Measurements from ENCODE around the gene GYPE.
"Not testable (repeated sequence)": the region's sequence is repeated elsewhere in the genome, so short reads cannot be mapped to it uniquely, and the experiment has no call there.

DNA sequence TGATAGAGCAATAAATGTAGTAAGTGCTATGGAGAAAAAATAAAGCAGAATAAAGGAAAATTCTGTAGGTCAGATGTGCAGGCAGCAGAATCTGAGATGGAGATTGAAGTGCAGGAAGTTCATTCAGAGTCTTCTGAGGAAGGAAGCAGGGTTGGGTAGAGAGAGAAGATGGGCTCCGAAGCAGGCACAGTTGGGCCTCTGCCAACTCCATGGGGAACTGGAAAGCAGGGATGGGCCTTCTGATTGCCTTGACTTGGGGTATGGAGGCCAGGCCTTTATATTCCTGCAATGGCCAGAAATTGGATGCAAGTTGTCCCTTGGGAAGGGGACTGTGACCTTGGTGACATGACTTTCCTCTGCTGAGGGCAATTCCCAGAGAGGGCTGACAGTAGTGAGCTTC, 42.6 kb downstream of the GYPE start:
- not testable (repeated sequence) for TF ChIP-seq TRIM24 (CRISPR knock-in tag; IDR thresholded peaks at IDR 0.05); ZNF691 (CRISPR knock-in tag; IDR thresholded peaks at IDR 0.05; ENCODE audit: borderline replicate concordance, low read depth); SIN3A (IDR thresholded peaks at IDR 0.05; ENCODE audit: borderline replicate concordance, low read depth, low read length); KMT2A (CRISPR knock-in tag; IDR thresholded peaks at IDR 0.05); ZNF484 (CRISPR knock-in tag; IDR thresholded peaks at IDR 0.05; ENCODE audit: borderline replicate concordance, low read depth); ZNF777 (CRISPR knock-in tag; IDR thresholded peaks at IDR 0.05); HOXA9 (CRISPR knock-in tag; IDR thresholded peaks at IDR 0.05; ENCODE audit: borderline replicate concordance); EP300 (IDR thresholded peaks at IDR 0.05; ENCODE audit: low read depth in 2 of 2, low read length in 2 of 2); EP300 (CRISPR knock-in tag; IDR thresholded peaks at IDR 0.05; ENCODE audit: borderline replicate concordance); FOXA3 (CRISPR knock-in tag; IDR thresholded peaks at IDR 0.05); NCOA2 (CRISPR knock-in tag; IDR thresholded peaks at IDR 0.05); CBX2 (IDR thresholded peaks at IDR 0.05; ENCODE audit: low read depth, low read length); CBX2 (CRISPR knock-in tag; IDR thresholded peaks at IDR 0.05; ENCODE audit: low read depth)
- TF ChIP-seq, protein P1, sequence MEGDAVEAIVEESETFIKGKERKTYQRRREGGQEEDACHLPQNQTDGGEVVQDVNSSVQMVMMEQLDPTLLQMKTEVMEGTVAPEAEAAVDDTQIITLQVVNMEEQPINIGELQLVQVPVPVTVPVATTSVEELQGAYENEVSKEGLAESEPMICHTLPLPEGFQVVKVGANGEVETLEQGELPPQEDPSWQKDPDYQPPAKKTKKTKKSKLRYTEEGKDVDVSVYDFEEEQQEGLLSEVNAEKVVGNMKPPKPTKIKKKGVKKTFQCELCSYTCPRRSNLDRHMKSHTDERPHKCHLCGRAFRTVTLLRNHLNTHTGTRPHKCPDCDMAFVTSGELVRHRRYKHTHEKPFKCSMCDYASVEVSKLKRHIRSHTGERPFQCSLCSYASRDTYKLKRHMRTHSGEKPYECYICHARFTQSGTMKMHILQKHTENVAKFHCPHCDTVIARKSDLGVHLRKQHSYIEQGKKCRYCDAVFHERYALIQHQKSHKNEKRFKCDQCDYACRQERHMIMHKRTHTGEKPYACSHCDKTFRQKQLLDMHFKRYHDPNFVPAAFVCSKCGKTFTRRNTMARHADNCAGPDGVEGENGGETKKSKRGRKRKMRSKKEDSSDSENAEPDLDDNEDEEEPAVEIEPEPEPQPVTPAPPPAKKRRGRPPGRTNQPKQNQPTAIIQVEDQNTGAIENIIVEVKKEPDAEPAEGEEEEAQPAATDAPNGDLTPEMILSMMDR (CRISPR knock-in tag; IDR thresholded peaks at IDR 0.05), result not testable (repeated sequence)
